IMR-90 (cell line): ENCODE data around the gene ULK2. TPM values are rescaled to one million over a fixed set of nuclear protein-coding genes. Genes with fewer than 3 reads are reported as not detected.

Experiments used
- ATAC-seq: fragments of 200-7000 bp; cut with Tn5 transposase; 2 replicates; pipeline ENCODE4 v1.9.1; 2020; ENCODE audit warnings: low read depth, mild to moderate bottlenecking, moderate library complexity
- BruUV-seq: library from RNA; stranded (reverse); fragments of 400-500 nt; replicated peaks from 2 replicates; lab custom pipeline; 2021; lab: Mats Ljungman, UMichigan
- CTCF ChIA-PET: fragments of 300-600 bp; formaldehyde crosslinking; extraction: SDS; loops from one replicate; lab custom pipeline; 2021; ENCODE audit warnings: antibody characterized with exemption; lab: Yijun Ruan, JAX
- POLR2A ChIA-PET: fragments of 300-600 bp; sonication (Branson Sonifier 250); formaldehyde crosslinking; loops from one replicate; lab custom pipeline; 2022; ENCODE audit warnings: antibody characterized with exemption; ENCODE audit not compliant: unreplicated experiment; lab: Charles Lee
- DNase-seq: peaks from one replicate; pipeline ENCODE4 v3.0.0; 2013
- H2AFZ ChIP-seq: replicated peaks from 2 replicates; pipeline ENCODE3; 2013; ENCODE audit warnings: low read length, mild to moderate bottlenecking; ENCODE audit not compliant: poor library complexity
- H2AK5ac ChIP-seq: 2 replicates; pipeline ENCODE4 v1.6.1; 2013; ENCODE audit warnings: low read depth, low read length, inconsistent platforms
- H2AK9ac ChIP-seq: replicated peaks from 2 replicates; pipeline ENCODE3; 2013; ENCODE audit warnings: mild to moderate bottlenecking, low read depth, low read length, moderate library complexity; ENCODE audit not compliant: poor library complexity
- H2BK120ac ChIP-seq: 2 replicates; pipeline ENCODE4 v1.6.1; 2013; ENCODE audit warnings: low read depth, low read length, inconsistent platforms
- H2BK15ac ChIP-seq: 3 replicates; pipeline ENCODE4 v1.6.1; 2013; ENCODE audit warnings: low read depth, low read length, inconsistent platforms
- H2BK20ac ChIP-seq: 2 replicates; pipeline ENCODE4 v1.6.1; 2013; ENCODE audit warnings: low read depth, mild to moderate bottlenecking, inconsistent platforms, low read length, moderate library complexity
- H2BK5ac ChIP-seq: 2 replicates; pipeline ENCODE4 v1.6.1; 2013; ENCODE audit warnings: mild to moderate bottlenecking, low read depth, low read length, inconsistent platforms; ENCODE audit not compliant: poor library complexity, severe bottlenecking
- H3K14ac ChIP-seq: replicated peaks from 2 replicates; pipeline ENCODE4 v1.6.1; 2013; ENCODE audit warnings: low read depth, low read length, inconsistent platforms
- H3K18ac ChIP-seq: 2 replicates; pipeline ENCODE4 v1.6.1; 2013; ENCODE audit warnings: low read depth, low read length, control low read depth
- H3K23ac ChIP-seq: 2 replicates; pipeline ENCODE4 v1.6.1; 2013; ENCODE audit warnings: low read depth, low read length, inconsistent platforms
- H3K27ac ChIP-seq: 2 replicates; pipeline ENCODE4 v1.5.1; 2013; ENCODE audit warnings: mild to moderate bottlenecking, control low read depth, low read length; ENCODE audit not compliant: insufficient read depth
- H3K27me3 ChIP-seq: 2 replicates; pipeline ENCODE4 v1.6.1; 2013; ENCODE audit warnings: low read length; ENCODE audit not compliant: control insufficient read depth, insufficient read depth
- H3K36me3 ChIP-seq: 2 replicates; pipeline ENCODE4 v1.6.1; 2013; ENCODE audit warnings: low read length, mixed read lengths; ENCODE audit not compliant: control insufficient read depth, insufficient read depth
- H3K4ac ChIP-seq: 2 replicates; pipeline ENCODE4 v1.6.1; 2013; ENCODE audit warnings: low read depth, low read length, inconsistent platforms
- H3K4me1 ChIP-seq: 2 replicates; pipeline ENCODE4 v1.6.1; 2013; ENCODE audit warnings: low read length, mixed read lengths; ENCODE audit not compliant: control insufficient read depth, insufficient read depth
- H3K4me2 ChIP-seq: 2 replicates; pipeline ENCODE4 v1.6.1; 2013; ENCODE audit warnings: low read depth, mild to moderate bottlenecking, control low read depth, low read length, moderate library complexity
- H3K4me3 ChIP-seq: 2 replicates; pipeline ENCODE4 v1.5.1; 2013; ENCODE audit warnings: low read depth, mild to moderate bottlenecking, control low read depth, low read length, moderate library complexity; ENCODE audit not compliant: insufficient read depth
- H3K56ac ChIP-seq: 2 replicates; pipeline ENCODE4 v1.6.1; 2013; ENCODE audit warnings: low read length, inconsistent platforms; ENCODE audit not compliant: insufficient read depth; ENCODE audit errors: extremely low read depth
- H3K79me1 ChIP-seq, 2 experiments: 2 replicates each; pipeline ENCODE4 v1.6.1; 2013; ENCODE audit warnings: low read length in 2 of 2, inconsistent platforms in 1 of 2, low read depth in 1 of 2
- H3K9ac ChIP-seq: 2 replicates; pipeline ENCODE4 v1.6.1; 2013; ENCODE audit warnings: low read depth, low read length, control low read depth
- H3K9me1 ChIP-seq: 2 replicates; pipeline ENCODE4 v1.6.1; 2013; ENCODE audit warnings: low read length, inconsistent platforms; ENCODE audit not compliant: insufficient read depth
- H3K9me3 ChIP-seq: 2 replicates; pipeline ENCODE4 v1.6.1; 2013; ENCODE audit warnings: low read length; ENCODE audit not compliant: control insufficient read depth, insufficient read depth
- H4K20me1 ChIP-seq: 2 replicates; pipeline ENCODE4 v1.6.1; 2013; ENCODE audit warnings: low read length, inconsistent platforms; ENCODE audit not compliant: insufficient read depth
- H4K5ac ChIP-seq: 2 replicates; pipeline ENCODE4 v1.6.1; 2013; ENCODE audit warnings: mild to moderate bottlenecking, low read depth, low read length, control low read depth
- H4K8ac ChIP-seq, 2 experiments: 2 replicates each; pipeline ENCODE4 v1.6.1; 2013; ENCODE audit warnings: low read depth in 2 of 2, low read length in 2 of 2, control low read depth in 1 of 2, inconsistent platforms in 1 of 2
- H4K91ac ChIP-seq: 2 replicates; pipeline ENCODE4 v1.6.1; 2013; ENCODE audit warnings: low read depth, low read length, inconsistent platforms; ENCODE audit not compliant: insufficient read depth
- BHLHE40 ChIP-seq: fragments of 150-350 bp; IDR thresholded peaks from 2 replicates; pipeline ENCODE4 v1.6.1; 2016; ENCODE audit warnings: mild to moderate bottlenecking, low read depth, low read length
- CHD1 ChIP-seq: IDR thresholded peaks from 2 replicates; pipeline ENCODE4 v1.6.1; 2012; ENCODE audit warnings: low read depth, low read length, improper control_type of control experiment
- MAFK ChIP-seq: IDR thresholded peaks from 2 replicates; pipeline ENCODE4 v1.6.1; 2012; ENCODE audit warnings: low read depth, low read length, improper control_type of control experiment
- WGBS, 2 experiments: methylation state at CpG; one replicate each; pipeline versions ENCODE4 v1.1.5 to v1.1.7; 2013; ENCODE audit warnings: missing lambda C conversion rate in 2 of 2; ENCODE audit not compliant: insufficient read length in 1 of 2; ENCODE audit errors: extremely low coverage in 2 of 2; 5-methylcytosine and 5-hydroxymethylcytosine counted together
- dilution Hi-C: fragments of 300-500 bp; cut with HindIII; formaldehyde crosslinking; loops from one replicate; pipeline ENCODE4 v1.14.3; 2018; ENCODE audit warnings: low sequenced_read_pairs; ENCODE audit not compliant: unreplicated experiment
- in situ Hi-C: fragments of 300-500 bp; cut with MboI; formaldehyde crosslinking; loops from 3 replicates; pipeline ENCODE4 v1.14.3; 2019; ENCODE audit warnings: low sequenced_read_pairs, inconsistent platforms, mixed read lengths
- intact Hi-C: fragments of 100-400 bp; cut with micrococcal nuclease; formaldehyde crosslinking; loops from 2 replicates; pipeline ENCODE4 v1.10.0; 2022
- polyA plus RNA-seq, 3 experiments: library from polyadenylated mRNA; depleted of rRNA; stranded (reverse); fragments of >200 nt; gene quantifications; 2 replicates each; pipeline ENCODE4 v1.2.3, GENCODE V29; 2012; ENCODE audit warnings: low replicate concordance in 1 of 3
- total RNA-seq: library from RNA; depleted of rRNA; stranded (reverse); fragments of >200 nt; gene quantifications from 2 replicates; pipeline ENCODE4 v1.2.3, GENCODE V29; 2012
- TF ChIP-seq, protein P1 (sequence below): conservative IDR thresholded peaks from 2 replicates; pipeline ENCODE4 v1.5.1; 2012; ENCODE audit warnings: mild to moderate bottlenecking, low read depth, low read length, improper control_type of control experiment

ULK2 gene
- total and polyA plus RNA-seq, 2 of the 4 experiments (the other 2 are of a cell fraction): 8.9 to 10.8 TPM

DNA sequence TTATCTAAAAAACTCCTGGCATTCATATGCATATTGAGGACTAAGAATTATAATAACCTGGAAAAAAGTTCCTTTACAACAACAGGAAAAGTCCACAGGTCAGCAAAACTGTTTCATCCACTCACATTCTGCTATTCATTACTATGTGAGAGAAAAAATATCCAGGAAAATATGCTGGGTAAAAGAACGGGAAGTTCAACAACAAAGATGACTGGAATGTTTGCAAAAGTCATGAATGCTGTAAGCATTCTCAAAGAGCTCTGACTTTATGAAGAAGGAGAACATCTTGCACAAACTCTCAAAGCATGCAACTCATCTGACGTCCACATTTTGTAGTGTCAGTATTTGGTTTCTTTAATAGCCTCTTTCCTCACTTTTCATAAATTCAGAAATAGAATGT, 62.7 kb downstream of the ULK2 start:
- no peaks in the 10 kb centered on the region for H3K27me3 ChIP-seq
- no peaks in the 10 kb centered on the region; a peak in 1 of 4 replicates for H3K79me1 ChIP-seq
- intact Hi-C loops (no loop called here), dilution Hi-C loops (no loop called here), in situ Hi-C loops (no loop called here)
- H3K9me3 ChIP-seq: no peaks in the 10 kb centered on the region
- no peak overlapping the region for H4K91ac ChIP-seq
- no peak overlapping the region for H3K56ac ChIP-seq
- no peak overlapping the region for H2AFZ ChIP-seq
- ATAC-seq: peak; percentile 78
- no peak overlapping the region for H3K4ac ChIP-seq
- H2AK9ac ChIP-seq: no peak overlapping the region
- no peak overlapping the region for H3K18ac ChIP-seq
- ChIA-PET POLR2A (no interaction called here), CTCF (no interaction called here)
- H3K23ac ChIP-seq: no peak overlapping the region
- no peak overlapping the region for H3K4me2 ChIP-seq
- H3K14ac ChIP-seq: no peak overlapping the region
- no TSS peak for BruUV-seq
- H3K9me1 ChIP-seq: no peaks in the 10 kb centered on the region
- H4K8ac ChIP-seq: no peak overlapping the region
- no peak overlapping the region for H2AK5ac ChIP-seq
- TF ChIP-seq MAFK (0 out of 2 replicates have a peak, but pooled peaks have one; percentile 41), CHD1 (no peak), BHLHE40 (no peak)
- TF ChIP-seq, protein P1, sequence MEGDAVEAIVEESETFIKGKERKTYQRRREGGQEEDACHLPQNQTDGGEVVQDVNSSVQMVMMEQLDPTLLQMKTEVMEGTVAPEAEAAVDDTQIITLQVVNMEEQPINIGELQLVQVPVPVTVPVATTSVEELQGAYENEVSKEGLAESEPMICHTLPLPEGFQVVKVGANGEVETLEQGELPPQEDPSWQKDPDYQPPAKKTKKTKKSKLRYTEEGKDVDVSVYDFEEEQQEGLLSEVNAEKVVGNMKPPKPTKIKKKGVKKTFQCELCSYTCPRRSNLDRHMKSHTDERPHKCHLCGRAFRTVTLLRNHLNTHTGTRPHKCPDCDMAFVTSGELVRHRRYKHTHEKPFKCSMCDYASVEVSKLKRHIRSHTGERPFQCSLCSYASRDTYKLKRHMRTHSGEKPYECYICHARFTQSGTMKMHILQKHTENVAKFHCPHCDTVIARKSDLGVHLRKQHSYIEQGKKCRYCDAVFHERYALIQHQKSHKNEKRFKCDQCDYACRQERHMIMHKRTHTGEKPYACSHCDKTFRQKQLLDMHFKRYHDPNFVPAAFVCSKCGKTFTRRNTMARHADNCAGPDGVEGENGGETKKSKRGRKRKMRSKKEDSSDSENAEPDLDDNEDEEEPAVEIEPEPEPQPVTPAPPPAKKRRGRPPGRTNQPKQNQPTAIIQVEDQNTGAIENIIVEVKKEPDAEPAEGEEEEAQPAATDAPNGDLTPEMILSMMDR: no peak
- H2BK15ac ChIP-seq: no peak overlapping the region
- no peak overlapping the region for H2BK120ac ChIP-seq
- no peak overlapping the region for H3K9ac ChIP-seq
- no CpG with 5 or more reads among the region's 2 CpGs for WGBS, 2 experiments
- no peak overlapping the region for H2BK5ac ChIP-seq
- H3K4me1 ChIP-seq: no peaks in the 10 kb centered on the region
- no peak overlapping the region for H2BK20ac ChIP-seq
- DNase-seq: peak; percentile 31
- H3K4me3 ChIP-seq: no peak overlapping the region
- no peaks in the 10 kb centered on the region for H4K20me1 ChIP-seq
- H3K36me3 ChIP-seq: peaks cover 15% of the 10 kb centered on the region
- H4K5ac ChIP-seq: no peak overlapping the region
- H3K27ac ChIP-seq: no peak overlapping the region
